Measurements from ENCODE around the gene PAPSS1.

The PAPSS1 gene

GRCh38 chr4:107710493-107711459, 9.3 kb downstream of the PAPSS1 start:
- Histone ChIP-seq H3K36me3 (no peaks in the 10 kb centered on the region), H3K4me1 (no peaks in the 10 kb centered on the region), H3K27me3 (no peaks in the 10 kb centered on the region), H3K9me3 (no peaks in the 10 kb centered on the region), H3K4me3 (ENCODE audit: low read depth, low read length) (no peak overlapping the region)
- TF ChIP-seq, protein P1, sequence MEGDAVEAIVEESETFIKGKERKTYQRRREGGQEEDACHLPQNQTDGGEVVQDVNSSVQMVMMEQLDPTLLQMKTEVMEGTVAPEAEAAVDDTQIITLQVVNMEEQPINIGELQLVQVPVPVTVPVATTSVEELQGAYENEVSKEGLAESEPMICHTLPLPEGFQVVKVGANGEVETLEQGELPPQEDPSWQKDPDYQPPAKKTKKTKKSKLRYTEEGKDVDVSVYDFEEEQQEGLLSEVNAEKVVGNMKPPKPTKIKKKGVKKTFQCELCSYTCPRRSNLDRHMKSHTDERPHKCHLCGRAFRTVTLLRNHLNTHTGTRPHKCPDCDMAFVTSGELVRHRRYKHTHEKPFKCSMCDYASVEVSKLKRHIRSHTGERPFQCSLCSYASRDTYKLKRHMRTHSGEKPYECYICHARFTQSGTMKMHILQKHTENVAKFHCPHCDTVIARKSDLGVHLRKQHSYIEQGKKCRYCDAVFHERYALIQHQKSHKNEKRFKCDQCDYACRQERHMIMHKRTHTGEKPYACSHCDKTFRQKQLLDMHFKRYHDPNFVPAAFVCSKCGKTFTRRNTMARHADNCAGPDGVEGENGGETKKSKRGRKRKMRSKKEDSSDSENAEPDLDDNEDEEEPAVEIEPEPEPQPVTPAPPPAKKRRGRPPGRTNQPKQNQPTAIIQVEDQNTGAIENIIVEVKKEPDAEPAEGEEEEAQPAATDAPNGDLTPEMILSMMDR (IDR thresholded peaks at IDR 0.05; ENCODE audit: low read depth, low read length), result no peak
- no peak for DNase-seq

DNA sequence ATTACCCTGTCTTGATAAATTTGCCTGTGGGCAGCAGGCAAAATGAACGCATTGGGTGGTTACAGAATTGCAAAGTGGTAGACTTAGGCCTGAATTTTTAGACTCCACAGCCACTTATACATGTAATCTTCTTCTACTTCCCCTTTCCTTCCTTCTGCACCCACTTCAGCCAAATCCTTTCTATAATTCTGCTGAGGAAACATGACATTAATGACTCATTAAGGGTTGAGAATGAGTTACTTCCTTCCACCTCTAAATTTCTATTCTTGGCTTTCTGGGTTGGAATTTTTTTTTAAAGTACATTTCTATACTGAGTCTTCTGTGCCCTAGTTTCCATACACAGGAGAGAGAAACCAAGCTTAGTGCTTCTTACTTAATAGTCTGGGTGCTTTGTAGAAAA, 10.1 kb downstream of the PAPSS1 start:
- no peak for DNase-seq
- Histone ChIP-seq H3K9me3 (no peaks in the 10 kb centered on the region; the same call in 1 of the 2 replicates), H3K4me1 (no peaks in the 10 kb centered on the region), H3K27me3 (no peaks in the 10 kb centered on the region), H3K36me3 (no peaks in the 10 kb centered on the region), H3K4me3 (ENCODE audit: low read depth, low read length) (no peak overlapping the region)
- TF ChIP-seq, protein P1 (IDR thresholded peaks at IDR 0.05; ENCODE audit: low read depth, low read length), result no peak

DNA sequence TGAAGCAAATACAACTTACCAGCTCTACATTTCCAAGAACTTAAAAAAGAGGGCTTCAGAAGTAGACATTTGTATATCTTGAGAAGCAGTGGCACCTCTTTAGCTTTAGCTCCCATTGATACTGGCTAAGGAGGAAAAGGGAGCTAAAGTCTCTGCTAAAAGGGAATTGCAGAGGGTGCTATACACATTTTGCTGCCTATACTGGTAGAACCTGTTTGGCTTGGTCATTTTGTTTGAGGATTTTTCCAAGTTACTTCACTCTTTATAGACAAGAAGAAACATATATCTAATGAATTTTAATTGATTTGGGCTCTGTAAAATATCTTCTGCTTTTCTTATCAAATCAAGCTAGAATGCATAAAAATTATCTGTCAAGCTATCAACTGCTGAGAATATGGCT, 11.8 kb downstream of the PAPSS1 start:
- Histone ChIP-seq H3K36me3 (no peaks in the 10 kb centered on the region), H3K27me3 (no peaks in the 10 kb centered on the region), H3K4me3 (ENCODE audit: low read depth, low read length) (no peak overlapping the region), H3K4me1 (no peaks in the 10 kb centered on the region), H3K9me3 (no peaks in the 10 kb centered on the region; the same call in 1 of the 2 replicates)
- TF ChIP-seq, protein P1 (IDR thresholded peaks at IDR 0.05; ENCODE audit: low read depth, low read length), result no peak
- DNase-seq, result no peak

GRCh38 chr4:107705742-107706556, 14.1 kb downstream of the PAPSS1 start:
- no peaks in the 10 kb centered on the region for H3K27me3 ChIP-seq
- DNase-seq, result no peak
- TF ChIP-seq, protein P1 (IDR thresholded peaks at IDR 0.05; ENCODE audit: low read depth, low read length), result no peak
- H3K4me3 ChIP-seq (ENCODE audit: low read depth, low read length), result no peak overlapping the region
- H3K4me1 ChIP-seq, result no peaks in the 10 kb centered on the region
- H3K9me3 ChIP-seq, result no peaks in the 10 kb centered on the region; the same call in 1 of the 2 replicates
- no peaks in the 10 kb centered on the region for H3K36me3 ChIP-seq

GRCh38 chr4:107701565-107701964, 18.5 kb downstream of the PAPSS1 start:
- Histone ChIP-seq H3K9me3 (no peaks in the 10 kb centered on the region; the same call in 1 of the 2 replicates), H3K27me3 (no peaks in the 10 kb centered on the region), H3K4me3 (ENCODE audit: low read depth, low read length) (no peak overlapping the region), H3K4me1 (no peaks in the 10 kb centered on the region), H3K36me3 (no peaks in the 10 kb centered on the region)
- TF ChIP-seq, protein P1 (IDR thresholded peaks at IDR 0.05; ENCODE audit: low read depth, low read length), result no peak
- DNase-seq, result no peak
